ENCODE results near the gene STK4. TPM values are rescaled to one million over a fixed set of nuclear protein-coding genes. Genes with fewer than 3 reads are reported as not detected.
A peak's percentile ranks its signal among the peaks of the same experiment; 100 is the strongest.

Gene STK4
- total RNA-seq, 1 donor from 2014 or later, result 149 TPM

- no peak overlapping the region for H3K4me3 Mint-ChIP-seq
- H3K4me1 Mint-ChIP-seq (ENCODE audit: low read depth), result peaks cover 8% of the 10 kb centered on the region
- H3K27ac Mint-ChIP-seq, result no peak overlapping the region
- H3K27me3 Mint-ChIP-seq (ENCODE audit: insufficient read depth), result peaks cover 20% of the 10 kb centered on the region
- intact Hi-C loops (cut with micrococcal nuclease), result loop anchor here (10.0 kb wide), 1 partner anchor 409 kb away; no protein-coding TSS in a partner anchor
- H3K9me3 Mint-ChIP-seq, result no peaks in the 10 kb centered on the region
- DNase-seq (ENCODE audit: low spot score), result no peak
- peaks cover 3% of the 10 kb centered on the region for H3K36me3 Mint-ChIP-seq (ENCODE audit: low read depth)
Measured at GRCh38 chr20:45094201-45094600, 127.9 kb downstream of the STK4 start.

GRCh38 chr20:45094864-45095574 is 128.7 kb downstream of the STK4 start:
- Mint-ChIP-seq H3K36me3 (ENCODE audit: low read depth) (peaks cover 4% of the 10 kb centered on the region), H3K4me3 (no peak overlapping the region), H3K27me3 (ENCODE audit: insufficient read depth) (peaks cover 28% of the 10 kb centered on the region), H3K4me1 (ENCODE audit: low read depth) (peaks cover 8% of the 10 kb centered on the region), H3K27ac (no peak overlapping the region), H3K9me3 (no peaks in the 10 kb centered on the region)
- intact Hi-C loops (cut with micrococcal nuclease), result loop anchor here (1.0 to 10.0 kb wide), 4 partner anchors 51 to 410 kb away; partner anchors contain the start of gene PABPC1L
- DNase-seq (ENCODE audit: low spot score), result no peak

DNA sequence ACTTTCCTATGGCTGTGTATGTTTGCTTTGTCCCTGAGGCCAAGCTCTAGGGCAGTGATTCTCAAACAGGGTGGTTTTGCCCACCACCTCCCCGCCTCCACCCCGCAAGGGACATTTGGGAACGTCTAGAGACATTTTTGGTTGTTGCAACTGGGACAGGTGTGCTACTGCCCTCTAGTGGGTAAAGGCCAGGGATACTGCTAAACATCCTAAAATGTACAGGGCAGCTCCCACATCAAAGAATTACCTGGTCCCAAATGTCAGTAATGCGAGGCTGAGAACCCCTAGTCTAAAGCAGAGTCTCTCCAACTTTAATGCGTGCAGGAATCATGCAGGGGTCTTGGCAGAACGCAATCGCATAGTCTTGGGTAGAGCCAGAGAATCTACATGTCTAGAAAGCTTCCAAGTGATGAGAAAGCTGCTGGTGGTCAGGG is 129.5 kb downstream of the STK4 start:
- H3K4me3 Mint-ChIP-seq, result no peak overlapping the region
- H3K36me3 Mint-ChIP-seq (ENCODE audit: low read depth), result peaks cover 3% of the 10 kb centered on the region
- H3K27me3 Mint-ChIP-seq (ENCODE audit: insufficient read depth), result peaks cover 34% of the 10 kb centered on the region
- H3K4me1 Mint-ChIP-seq (ENCODE audit: low read depth), result peaks cover 8% of the 10 kb centered on the region
- H3K9me3 Mint-ChIP-seq, result no peaks in the 10 kb centered on the region
- intact Hi-C loops (cut with micrococcal nuclease), result loop anchor here (1.0 to 10.0 kb wide), 6 partner anchors 15 to 411 kb away; partner anchors contain the start of genes PABPC1L and STK4
- peak; percentile 31 for DNase-seq (ENCODE audit: low spot score)
- no peak overlapping the region for H3K27ac Mint-ChIP-seq

DNA sequence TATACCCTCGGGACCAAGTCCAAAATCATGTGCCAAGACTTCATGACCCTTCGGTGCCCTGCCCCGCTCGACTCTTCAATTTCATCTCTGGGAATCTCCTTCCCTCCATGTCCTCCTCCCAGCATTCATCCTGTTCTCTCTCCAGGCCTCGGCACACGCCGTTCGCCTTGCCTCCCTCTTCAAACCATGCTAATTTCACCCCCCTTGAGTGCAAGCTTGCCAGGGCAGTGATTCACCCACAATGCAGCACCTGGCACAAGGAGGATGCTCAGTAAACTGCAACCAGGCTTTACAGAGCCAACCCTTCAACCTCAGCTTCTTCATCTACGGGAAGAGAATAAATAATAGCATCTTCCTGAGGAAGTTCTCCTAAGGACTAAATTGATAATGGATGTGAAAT is 130.5 kb downstream of the STK4 start:
- H3K27ac Mint-ChIP-seq, result no peak overlapping the region
- no peak overlapping the region for H3K4me3 Mint-ChIP-seq
- intact Hi-C loops (cut with micrococcal nuclease), result loop anchor here (1.0 to 10.0 kb wide), 5 partner anchors 16 to 412 kb away; partner anchors contain the start of genes PABPC1L and STK4
- no peak for DNase-seq (ENCODE audit: low spot score)
- no peaks in the 10 kb centered on the region for H3K9me3 Mint-ChIP-seq
- peaks cover 2% of the 10 kb centered on the region for H3K36me3 Mint-ChIP-seq (ENCODE audit: low read depth)
- H3K27me3 Mint-ChIP-seq (ENCODE audit: insufficient read depth), result peaks cover 41% of the 10 kb centered on the region
- H3K4me1 Mint-ChIP-seq (ENCODE audit: low read depth), result peaks cover 8% of the 10 kb centered on the region

GRCh38 chr20:45097485-45098102 is 131.3 kb downstream of the STK4 start:
- Mint-ChIP-seq H3K27ac (peak overlapping the region; percentile 29), H3K27me3 (ENCODE audit: insufficient read depth) (peaks cover 45% of the 10 kb centered on the region), H3K36me3 (ENCODE audit: low read depth) (peaks cover 2% of the 10 kb centered on the region), H3K4me1 (ENCODE audit: low read depth) (peaks cover 8% of the 10 kb centered on the region), H3K4me3 (peak overlapping the region; percentile 47), H3K9me3 (no peaks in the 10 kb centered on the region)
- DNase-seq (ENCODE audit: low spot score), result peak; percentile 19
- intact Hi-C loops (cut with micrococcal nuclease), result loop anchor here (1.0 to 10.0 kb wide), 5 partner anchors 17 to 413 kb away; partner anchors contain the start of genes PABPC1L and STK4

- Mint-ChIP-seq H3K27ac (no peak overlapping the region), H3K36me3 (ENCODE audit: low read depth) (peaks cover 2% of the 10 kb centered on the region), H3K9me3 (no peaks in the 10 kb centered on the region), H3K4me3 (no peak overlapping the region), H3K27me3 (ENCODE audit: insufficient read depth) (peaks cover 45% of the 10 kb centered on the region), H3K4me1 (ENCODE audit: low read depth) (peaks cover 8% of the 10 kb centered on the region)
- DNase-seq (ENCODE audit: low spot score), result no peak
- intact Hi-C loops (cut with micrococcal nuclease), result loop anchor here (5.0 to 10.0 kb wide), 2 partner anchors 186 to 413 kb away; partner anchors contain the start of gene PABPC1L
Measured at GRCh38 chr20:45098103-45098773, 131.9 kb downstream of the STK4 start.

GRCh38 chr20:45100563-45101245 is 134.4 kb downstream of the STK4 start, which contains the start of gene KCNS1:
TSS of gene KCNS1 (minus strand) at chr20:45101127. CDS start at chr20:45099236, 1,891 bp downstream.
- intact Hi-C loops (cut with micrococcal nuclease), result no loop called here
- DNase-seq (ENCODE audit: low spot score), result no peak
- H3K4me3 Mint-ChIP-seq, result no peak within 1 kb of the TSS
- no peaks in the 10 kb centered on the region for H3K9me3 Mint-ChIP-seq
- H3K27ac Mint-ChIP-seq, result no peak within 1 kb of the TSS
- peaks cover 48% of the 10 kb centered on the region for H3K27me3 Mint-ChIP-seq (ENCODE audit: insufficient read depth)
- H3K4me1 Mint-ChIP-seq (ENCODE audit: low read depth), result peaks cover 7% of the 10 kb centered on the region
- H3K36me3 Mint-ChIP-seq (ENCODE audit: low read depth), result peaks cover 2% of the 10 kb centered on the region

DNA sequence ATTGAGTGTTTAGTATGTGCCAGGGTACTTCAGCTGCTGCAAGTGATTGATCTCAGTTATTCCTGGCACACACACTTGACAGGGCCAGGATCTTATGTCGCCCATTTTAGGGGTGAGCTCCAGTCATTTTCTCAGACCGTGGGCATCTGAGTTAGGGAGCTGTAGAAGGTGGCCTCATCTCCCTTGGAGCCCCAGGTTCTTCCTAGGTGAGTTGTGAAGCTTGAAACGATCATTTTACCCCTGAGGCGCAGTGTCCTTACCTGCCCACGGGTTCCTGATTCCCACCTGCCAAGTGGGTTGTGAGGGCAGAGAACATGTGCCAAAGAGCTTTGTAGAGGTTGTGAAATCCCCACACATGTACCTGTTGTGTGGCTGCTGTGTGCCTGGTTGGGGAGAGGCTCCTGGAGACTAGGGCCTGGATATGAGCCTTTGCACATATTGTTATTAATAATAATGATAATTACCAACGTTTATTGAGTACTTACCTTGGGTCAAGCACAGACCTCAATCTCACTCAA is 135.1 kb downstream of the STK4 start:
- peaks cover 2% of the 10 kb centered on the region for H3K36me3 Mint-ChIP-seq (ENCODE audit: low read depth)
- intact Hi-C loops (cut with micrococcal nuclease), result no loop called here
- peaks cover 47% of the 10 kb centered on the region for H3K27me3 Mint-ChIP-seq (ENCODE audit: insufficient read depth)
- H3K9me3 Mint-ChIP-seq, result no peaks in the 10 kb centered on the region
- H3K4me1 Mint-ChIP-seq (ENCODE audit: low read depth), result peaks cover 4% of the 10 kb centered on the region
- no peak overlapping the region for H3K27ac Mint-ChIP-seq
- H3K4me3 Mint-ChIP-seq, result no peak overlapping the region
- DNase-seq (ENCODE audit: low spot score), result no peak

- H3K9me3 Mint-ChIP-seq, result no peaks in the 10 kb centered on the region
- intact Hi-C loops (cut with micrococcal nuclease), result no loop called here
- peaks cover 40% of the 10 kb centered on the region for H3K27me3 Mint-ChIP-seq (ENCODE audit: insufficient read depth)
- H3K4me1 Mint-ChIP-seq (ENCODE audit: low read depth), result no peaks in the 10 kb centered on the region
- peaks cover 2% of the 10 kb centered on the region for H3K36me3 Mint-ChIP-seq (ENCODE audit: low read depth)
- H3K4me3 Mint-ChIP-seq, result no peak overlapping the region
- no peak for DNase-seq (ENCODE audit: low spot score)
- H3K27ac Mint-ChIP-seq, result no peak overlapping the region
Measured at GRCh38 chr20:45103072-45103471, 136.8 kb downstream of the STK4 start.

DNA sequence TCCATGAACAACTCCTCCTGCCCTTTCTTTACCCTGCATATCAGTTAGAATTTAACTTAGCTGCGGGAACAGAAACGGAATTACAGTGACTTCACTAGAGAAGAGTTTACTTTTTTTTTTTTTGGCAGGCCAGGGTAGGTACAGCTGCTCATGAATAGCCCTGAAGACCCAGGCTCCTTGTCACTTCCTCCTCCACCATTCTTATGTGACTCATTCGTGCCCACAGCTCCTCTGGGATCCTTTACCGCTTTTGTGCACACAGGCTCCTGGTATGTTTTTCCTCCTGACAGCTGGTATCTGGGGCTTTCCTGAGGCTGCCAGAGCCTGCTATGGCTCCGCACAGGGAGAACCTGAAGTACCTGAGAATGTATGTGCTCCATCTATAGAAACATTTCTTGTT is 138.5 kb downstream of the STK4 start:
- Mint-ChIP-seq H3K36me3 (ENCODE audit: low read depth) (peaks cover under 1% of the 10 kb centered on the region), H3K4me1 (ENCODE audit: low read depth) (no peaks in the 10 kb centered on the region), H3K27me3 (ENCODE audit: insufficient read depth) (peaks cover 26% of the 10 kb centered on the region), H3K27ac (no peak overlapping the region), H3K9me3 (no peaks in the 10 kb centered on the region), H3K4me3 (no peak overlapping the region)
- intact Hi-C loops (cut with micrococcal nuclease), result no loop called here
- no peak for DNase-seq (ENCODE audit: low spot score)

DNA sequence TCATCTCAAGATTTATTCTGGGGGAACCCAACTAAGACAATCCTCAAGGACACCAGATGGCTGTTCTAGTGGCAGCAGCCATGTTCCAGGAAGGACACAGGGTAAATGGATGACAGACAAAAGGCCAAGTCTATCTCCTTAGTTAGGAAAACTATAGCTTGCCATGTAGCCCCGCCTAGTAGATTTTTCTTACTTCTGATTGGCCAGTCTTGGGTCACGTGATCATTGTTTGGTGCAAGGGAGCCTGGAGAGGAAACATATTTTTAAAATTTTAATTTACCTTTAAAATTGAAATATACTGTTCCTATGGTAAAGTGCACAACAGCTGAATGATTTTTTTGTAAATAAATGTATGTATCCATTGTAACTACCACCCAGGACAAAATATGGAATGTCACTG is 139.0 kb downstream of the STK4 start:
- H3K36me3 Mint-ChIP-seq (ENCODE audit: low read depth), result no peaks in the 10 kb centered on the region
- peaks cover 21% of the 10 kb centered on the region for H3K27me3 Mint-ChIP-seq (ENCODE audit: insufficient read depth)
- H3K4me1 Mint-ChIP-seq (ENCODE audit: low read depth), result no peaks in the 10 kb centered on the region
- H3K27ac Mint-ChIP-seq, result no peak overlapping the region
- no peaks in the 10 kb centered on the region for H3K9me3 Mint-ChIP-seq
- intact Hi-C loops (cut with micrococcal nuclease), result no loop called here
- DNase-seq (ENCODE audit: low spot score), result no peak
- H3K4me3 Mint-ChIP-seq, result no peak overlapping the region

GRCh38 chr20:45109634-45110033 is 143.3 kb downstream of the STK4 start:
- no peak for DNase-seq (ENCODE audit: low spot score)
- Mint-ChIP-seq H3K27me3 (ENCODE audit: insufficient read depth) (peaks cover 9% of the 10 kb centered on the region), H3K36me3 (ENCODE audit: low read depth) (no peaks in the 10 kb centered on the region), H3K9me3 (no peaks in the 10 kb centered on the region), H3K27ac (no peak overlapping the region), H3K4me3 (no peak overlapping the region), H3K4me1 (ENCODE audit: low read depth) (no peaks in the 10 kb centered on the region)
- intact Hi-C loops (cut with micrococcal nuclease), result no loop called here

All from activated T-helper 1 cell treated with anti-CD3 and anti-CD28 coated beads, Interleukin-12 subunit alpha, Interleukin-12 subunit beta, Interleukin-2, Interleukin-4 antibody, amounts not matched to agents 30 ng/mL and 10 ng/mL and 1 ng/mL, durations not matched to agents 14 hours and 24 hours and 36 hours (primary cell).